GM21423 (cell line): ENCODE measurements around the gene KCNK7.

Experiments used
- ATAC-seq: cut with Tn5 transposase; IDR thresholded peaks from one replicate; pipeline ENCODE4 v1.9.1; 2021; ENCODE audit warnings: mild to moderate bottlenecking, moderate library complexity; ENCODE audit not compliant: unreplicated experiment

Gene KCNK7

DNA sequence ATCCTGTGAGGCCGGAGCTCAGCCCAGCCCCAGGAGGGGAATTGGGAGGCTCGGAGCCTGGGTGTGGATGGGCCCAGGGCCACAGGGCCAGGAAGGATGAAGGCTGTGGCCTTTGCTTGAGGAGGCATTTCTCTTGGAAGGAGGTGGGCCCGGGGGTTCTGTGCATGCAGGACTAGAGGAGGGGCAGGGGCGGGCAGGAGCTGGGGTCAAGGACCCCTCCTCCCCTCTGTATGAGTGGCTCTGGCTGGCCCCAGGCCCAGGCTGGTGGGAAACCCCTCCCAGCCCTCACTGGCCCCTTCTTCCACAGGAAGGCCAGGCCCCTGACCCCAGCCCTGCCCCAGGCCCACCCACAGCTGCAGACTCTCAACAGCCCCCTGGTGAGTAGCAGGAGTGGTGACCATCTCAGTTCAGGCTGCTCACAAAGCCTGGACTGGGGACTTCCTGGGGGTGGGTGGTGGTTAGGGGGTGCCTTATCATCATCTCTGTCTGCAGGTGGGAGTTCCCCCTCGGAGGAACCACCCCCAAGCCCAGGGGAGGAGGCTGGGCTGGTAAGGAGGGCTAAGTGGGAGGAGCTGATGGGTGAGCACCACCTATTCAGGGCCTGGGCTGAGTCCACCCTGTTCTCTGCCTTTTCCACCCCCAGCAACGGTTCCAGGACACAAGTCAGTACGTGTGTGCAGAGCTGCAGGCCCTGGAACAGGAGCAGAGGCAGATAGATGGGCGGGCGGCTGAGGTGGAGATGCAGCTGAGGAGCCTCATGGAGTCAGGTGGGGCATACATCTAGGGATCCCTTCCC lies 6.0 kb downstream of the KCNK7 start:
- ATAC-seq, result no peak

DNA sequence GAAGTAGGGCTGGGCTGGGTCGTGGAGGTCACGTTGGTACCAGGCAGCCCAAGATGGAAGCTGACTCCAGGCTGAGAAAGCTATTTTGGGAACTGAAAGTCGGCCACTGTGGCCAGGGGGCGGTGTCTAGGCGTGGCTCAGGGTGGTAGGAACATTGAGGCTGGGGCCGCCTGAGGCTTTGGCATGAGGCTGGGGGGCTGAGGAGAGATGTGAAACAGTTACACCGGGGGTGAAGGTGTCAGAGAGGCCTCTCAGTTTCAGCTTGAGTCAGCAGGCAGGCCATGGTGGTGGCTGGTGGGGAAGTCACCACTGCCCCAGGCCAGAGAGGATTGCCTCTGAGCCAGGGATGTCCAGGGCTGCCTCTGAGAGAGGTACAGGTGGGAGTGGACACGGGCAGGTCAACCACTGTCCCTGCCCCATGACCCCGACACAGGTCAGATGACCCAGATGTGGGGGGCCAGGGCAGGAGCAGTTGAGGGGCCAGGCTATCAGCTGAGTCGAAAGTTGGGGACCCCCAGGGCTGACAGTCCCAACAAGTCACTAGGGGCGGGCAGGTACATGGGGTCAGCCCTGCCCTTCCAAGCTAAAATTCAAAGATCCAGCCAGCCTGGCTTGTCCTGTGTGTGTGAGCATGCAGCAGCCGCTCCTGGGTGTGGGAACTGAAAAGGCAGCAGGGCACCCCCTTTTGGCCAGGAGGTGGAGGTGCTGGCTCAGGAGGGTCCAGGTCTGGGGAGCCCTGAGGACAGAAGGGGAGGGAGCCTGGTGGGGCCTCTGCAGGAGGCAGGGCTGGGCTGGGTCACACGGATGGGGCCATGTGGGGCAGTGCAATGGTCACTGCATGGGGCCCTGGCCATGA lies 7.2 kb downstream of the KCNK7 start:
- ATAC-seq, result peak; percentile 75

DNA sequence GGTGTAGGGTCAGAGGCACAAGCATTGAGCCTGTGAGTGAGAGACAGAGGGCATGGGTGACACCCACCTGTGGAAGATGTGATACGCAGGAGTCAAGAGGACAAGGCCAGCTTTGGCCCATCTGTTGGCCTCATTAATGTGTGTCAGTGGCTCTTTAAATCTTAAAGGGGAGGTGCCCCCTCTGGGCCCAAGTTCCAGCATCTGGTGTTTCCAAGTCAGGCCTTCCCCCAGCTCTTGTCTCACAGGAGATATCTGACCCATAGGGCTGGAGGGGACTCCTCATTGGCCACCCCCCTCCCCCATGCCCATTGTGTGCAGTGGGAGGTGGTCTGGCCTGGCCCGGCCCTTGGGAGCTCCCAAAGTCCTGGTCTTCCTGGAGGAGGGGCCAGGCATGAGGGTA lies 8.9 kb downstream of the KCNK7 start:
- no peak for ATAC-seq

DNA sequence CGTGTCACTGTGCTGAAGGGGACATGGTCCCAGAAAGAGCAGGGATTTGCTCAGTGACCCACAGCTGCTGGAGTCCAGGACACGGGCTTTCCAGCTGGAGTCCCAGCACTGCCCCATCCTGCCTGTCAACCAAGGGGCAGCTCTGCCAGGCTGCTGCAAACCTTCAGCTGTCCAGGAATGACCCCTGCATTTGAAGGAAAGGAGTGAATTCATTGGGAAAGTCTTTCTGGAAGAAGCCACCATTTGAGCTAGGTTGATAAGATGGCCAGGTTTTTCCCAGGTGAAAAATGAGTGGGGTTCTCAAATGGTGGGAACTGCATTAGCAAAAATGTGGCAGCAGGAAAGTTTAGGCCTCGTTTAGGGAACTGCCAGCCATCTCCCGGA lies 9.4 kb downstream of the KCNK7 start:
- ATAC-seq, result no peak

DNA sequence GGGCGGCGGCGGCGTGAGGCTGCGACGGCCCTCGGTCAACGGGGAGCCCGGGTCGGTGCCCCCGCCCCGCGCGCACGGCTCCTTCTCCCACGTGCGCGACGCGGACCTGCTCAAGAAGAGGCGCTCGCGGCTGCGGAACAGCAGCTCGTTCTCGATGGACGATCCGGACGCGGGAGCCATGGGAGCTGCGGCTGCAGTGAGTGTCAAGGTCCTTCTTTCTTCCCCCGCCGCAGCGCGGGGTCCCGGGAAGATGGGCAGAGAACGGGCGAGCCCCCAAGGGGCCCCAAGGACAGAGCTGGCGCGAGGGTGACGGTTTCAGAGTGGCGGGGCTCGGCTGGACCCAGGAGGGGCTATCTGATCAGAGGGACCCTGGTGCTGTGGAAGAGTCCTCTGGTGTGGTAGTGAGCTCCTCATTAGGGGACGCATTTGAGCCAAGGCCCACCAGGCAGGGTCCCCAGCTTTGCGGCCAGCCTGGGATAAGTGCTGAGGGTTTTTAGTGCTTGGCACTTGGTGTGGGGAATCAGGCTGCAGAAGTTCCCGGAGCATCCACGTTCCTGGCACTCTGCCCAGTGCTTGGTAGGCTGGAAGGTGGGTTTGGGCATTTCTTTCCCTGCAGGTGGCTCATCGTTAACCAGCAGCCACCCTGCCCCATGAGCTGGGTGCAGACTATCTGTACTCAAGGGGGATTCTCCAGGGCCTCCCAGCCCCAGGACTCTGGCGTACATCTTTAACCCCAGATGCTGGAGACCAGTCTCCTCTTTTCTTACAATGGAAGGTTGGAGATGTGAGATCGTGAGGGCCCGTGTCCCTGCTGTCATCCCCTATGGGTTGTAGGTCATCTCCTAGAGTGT lies 10.0 kb downstream of the KCNK7 start:
- ATAC-seq, result no peak

DNA sequence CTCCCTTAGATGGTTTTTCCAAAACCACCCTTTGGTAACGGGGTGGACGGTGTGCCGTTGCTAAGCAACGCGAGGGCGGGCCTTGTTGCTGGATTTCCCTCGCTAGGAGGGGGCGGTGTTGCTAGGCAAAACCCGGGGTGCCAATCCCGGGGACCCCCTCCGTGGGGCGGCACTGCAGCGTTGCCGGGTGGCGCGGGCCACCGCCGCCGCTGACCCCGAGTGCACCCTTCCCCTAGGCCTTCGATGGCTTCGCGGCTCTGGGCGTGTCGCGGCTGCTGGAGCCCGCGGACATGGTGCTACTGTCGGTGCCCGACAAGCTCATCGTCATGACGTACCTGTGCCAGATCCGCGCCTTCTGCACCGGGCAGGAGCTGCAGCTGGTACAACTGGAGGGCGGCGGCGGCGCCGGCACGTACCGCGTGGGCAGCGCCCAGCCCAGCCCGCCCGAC lies 10.9 kb downstream of the KCNK7 start:
- no peak for ATAC-seq

DNA sequence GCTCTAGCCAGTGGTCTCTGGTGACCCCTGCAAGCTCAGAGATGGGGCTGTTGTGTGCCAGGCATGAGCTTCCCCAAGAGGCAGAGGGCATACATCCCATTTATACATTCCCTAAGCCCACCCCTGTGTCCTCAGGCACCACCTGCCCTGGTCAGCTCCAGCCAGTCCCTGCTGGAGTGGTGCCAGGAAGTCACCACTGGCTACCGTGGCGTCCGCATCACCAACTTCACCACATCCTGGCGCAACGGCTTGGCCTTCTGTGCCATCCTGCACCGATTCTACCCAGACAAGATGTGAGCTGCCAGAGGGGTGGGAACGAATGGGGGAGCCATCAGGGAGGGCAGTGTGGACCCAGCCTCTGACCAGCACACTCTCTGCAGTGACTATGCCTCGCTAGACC lies 11.5 kb downstream of the KCNK7 start:
- no peak for ATAC-seq

DNA sequence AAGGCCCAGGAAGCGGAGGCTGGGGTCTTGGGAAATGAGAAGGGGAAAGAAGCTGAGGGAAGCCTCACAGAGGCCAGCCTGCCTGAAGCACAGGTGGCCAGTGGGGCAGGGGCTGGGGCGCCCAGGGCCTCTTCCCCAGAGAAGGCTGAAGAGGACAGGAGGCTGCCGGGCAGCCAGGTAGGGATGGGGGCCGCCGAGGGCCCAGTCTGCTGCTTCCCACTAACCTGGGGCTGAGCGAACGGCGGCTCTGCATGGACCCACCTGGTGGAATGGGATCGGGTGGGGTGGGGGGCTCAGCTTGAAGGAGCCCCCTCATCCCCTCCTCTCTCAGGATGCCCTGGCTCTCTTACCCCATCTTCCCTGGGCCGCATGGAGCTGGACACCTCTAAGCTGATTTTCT lies 12.0 kb downstream of the KCNK7 start:
- no peak for ATAC-seq

DNA sequence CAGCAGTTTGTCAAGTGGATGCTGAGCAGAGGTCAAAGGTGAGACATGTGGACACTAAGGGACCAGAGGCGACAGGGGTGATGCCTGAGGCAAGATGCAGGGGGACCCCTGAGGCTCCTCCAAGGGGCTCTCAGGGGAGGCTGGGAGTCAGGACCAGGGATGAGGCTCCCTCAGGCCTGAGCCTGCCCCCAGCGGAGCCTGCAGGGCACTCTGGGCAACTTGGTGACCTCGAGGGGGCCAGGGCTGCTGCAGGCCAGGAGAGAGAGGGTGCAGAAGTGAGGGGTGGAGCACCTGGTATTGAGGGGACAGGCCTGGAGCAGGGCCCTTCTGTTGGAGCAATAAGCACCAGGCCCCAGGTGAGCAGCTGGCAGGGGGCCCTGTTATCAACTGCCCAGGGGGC lies 13.7 kb downstream of the KCNK7 start:
- ATAC-seq, result no peak

DNA sequence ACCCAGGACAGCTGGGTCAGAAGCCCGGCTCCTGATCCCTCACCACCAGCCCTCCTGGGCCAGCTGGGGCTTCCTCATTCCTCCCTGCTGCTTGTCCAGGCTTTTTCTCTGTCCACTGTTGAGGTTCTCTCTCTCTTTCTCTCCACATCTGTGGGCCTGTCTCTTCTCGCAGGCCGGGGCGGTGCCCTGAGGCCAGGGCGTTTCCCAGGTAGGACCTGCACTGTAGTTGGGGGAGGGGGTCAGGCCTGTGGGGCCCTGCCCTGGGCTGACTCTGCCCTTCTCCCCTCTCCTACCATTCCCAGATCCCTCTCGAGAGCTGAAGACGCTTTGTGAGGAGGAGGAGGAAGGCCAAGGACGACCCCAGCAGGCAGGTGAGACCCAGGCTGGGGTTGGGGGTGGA lies 14.8 kb downstream of the KCNK7 start:
- no peak for ATAC-seq

DNA sequence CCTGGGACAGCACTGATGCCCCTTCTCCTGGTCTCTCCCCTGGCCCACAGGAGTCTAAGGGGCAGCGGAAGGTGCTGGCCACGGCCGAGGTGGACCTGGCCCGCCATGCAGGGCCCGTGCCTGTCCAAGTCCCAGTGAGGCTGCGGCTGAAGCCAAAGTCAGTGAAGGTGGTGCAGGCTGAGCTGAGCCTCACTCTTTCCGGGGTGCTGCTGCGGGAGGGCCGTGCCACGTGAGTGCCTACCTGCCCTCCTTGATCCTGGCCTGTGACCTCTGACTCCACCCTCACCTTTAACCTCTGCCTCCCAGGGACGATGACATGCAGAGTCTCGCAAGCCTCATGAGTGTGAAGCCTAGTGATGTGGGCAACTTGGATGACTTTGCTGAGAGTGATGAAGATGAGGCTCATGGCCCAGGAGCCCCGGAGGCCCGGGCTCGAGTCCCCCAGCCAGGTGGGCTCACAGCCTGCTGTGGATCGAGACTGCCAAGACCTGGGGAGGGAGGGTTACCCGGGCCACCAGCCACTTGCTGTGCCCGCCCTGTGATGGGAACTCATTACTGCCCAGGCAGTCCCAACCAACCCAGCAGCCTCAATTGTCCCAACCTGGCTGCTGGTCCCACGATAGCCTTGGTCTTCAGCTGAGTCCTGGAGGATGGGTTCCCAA lies 15.4 kb downstream of the KCNK7 start:
- ATAC-seq, result no peak

DNA sequence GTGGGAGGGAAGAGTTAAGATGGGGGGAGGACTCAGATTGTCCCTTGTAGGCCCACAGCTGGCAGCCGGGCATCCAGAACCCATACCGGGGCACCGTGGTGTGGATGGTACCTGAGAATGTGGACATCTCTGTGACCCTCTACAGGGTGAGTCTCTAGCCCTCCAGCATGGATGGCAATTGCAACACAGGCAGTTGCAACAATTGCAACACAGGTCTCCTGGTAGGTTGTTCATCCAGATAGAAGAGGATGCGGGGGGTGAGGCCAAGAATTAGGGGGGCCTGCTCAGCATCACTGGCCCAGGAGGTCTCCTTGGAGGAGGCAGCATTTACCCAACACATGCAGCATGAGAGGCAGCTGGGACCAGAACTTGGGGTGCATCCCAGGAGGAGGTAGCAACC lies 16.3 kb downstream of the KCNK7 start:
- no peak for ATAC-seq

DNA sequence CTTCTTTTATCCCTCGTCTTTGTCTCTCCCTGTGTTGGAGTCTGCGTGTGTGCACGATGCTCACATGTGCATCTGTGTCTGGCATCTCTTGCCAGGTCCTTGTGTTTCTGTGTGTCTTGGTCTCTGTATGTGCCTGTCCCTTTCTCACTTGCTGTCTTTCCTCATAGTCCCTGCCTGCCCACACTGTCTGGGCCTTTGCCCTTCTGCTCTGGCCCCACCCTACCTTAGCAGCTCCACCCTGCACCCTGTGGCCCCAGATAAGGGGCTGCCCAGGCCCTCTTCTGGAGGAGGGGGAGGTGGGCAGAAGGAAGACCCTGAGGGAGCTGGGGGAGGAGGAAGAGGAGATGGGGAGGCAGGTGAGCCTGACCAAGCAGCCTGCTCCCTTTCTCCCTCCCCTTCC lies 16.9 kb downstream of the KCNK7 start:
- ATAC-seq, result no peak

DNA sequence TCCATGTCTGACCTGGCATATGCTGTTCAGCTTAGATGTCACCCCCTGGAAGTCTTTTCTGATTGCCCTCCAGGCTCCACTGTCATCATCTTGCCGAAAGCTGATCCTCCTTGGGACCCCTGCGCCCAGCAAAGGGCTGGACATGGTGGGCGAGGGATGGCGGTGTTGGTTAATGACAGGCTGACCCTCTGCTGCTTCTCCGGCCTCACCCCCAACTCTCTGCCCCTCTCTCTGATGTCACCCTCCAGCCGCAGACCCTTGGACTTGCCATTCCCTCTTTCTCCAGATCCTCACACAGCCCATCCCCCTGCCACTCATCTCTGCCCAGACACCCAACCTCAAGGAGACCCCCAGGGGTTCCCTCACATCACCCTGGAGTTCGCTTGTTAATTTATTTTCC lies 17.5 kb downstream of the KCNK7 start:
- ATAC-seq, result no peak

DNA sequence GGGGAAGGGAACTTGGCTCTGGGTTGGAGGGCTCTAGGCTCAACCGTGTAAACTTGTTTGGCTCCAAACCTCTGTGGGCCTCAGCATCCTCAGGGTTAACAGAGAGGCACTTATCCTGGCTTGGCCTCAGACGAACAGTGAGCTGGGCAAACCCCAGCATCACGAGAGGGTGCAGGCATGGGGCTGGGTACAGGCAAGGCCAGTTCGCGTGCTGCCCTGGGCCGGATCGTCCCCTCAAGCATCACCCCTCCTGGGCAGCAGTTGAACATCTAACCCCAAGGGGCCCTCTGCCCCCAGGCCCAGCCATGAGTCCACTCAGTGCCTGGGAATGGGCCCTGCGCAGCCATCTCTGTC lies 17.9 kb downstream of the KCNK7 start:
- ATAC-seq, result no peak

DNA sequence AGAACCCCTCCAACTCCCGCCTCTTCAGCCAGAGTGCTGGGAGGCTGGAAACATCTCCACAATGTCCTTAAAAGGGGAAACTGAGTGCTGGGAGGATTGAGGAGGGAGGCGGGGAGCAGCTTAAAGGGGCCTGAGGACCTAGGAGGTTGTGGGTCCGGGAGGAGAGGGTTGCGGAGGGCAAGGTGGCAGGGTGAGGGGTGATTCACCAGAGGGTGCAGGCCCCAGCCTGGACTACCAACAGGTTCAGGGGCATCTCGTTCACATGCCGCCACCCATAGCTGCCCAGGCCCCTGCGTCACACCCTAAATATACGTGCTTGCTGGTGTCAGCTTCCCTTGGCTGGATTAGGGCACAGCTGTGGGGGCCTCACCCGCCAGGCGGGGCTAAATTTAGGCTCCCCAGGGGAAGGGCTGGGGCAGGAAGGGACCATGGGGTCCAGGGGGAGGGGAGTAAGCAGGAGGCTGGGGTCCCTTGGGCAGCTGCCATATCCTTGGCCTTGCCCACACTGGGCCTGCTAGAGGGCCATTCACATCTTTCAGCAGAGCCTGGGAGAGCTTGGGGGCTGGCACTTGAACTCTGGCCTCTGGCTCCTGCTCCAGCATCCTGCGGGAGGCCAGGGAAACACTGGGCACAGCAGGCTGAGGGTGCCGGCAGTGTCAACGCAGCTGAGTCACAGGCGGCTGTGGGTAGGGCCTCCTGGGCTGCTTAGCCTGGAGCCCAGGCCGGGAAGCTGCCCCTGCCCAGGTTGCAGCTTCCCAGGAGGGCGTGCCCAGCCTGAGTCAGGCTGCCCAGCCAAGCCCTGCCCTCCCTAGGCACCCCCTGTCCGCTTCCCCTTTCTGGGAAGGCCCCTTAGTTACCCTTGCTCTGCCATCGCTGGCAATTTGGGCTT lies 18.5 kb downstream of the KCNK7 start:
- no peak for ATAC-seq

DNA sequence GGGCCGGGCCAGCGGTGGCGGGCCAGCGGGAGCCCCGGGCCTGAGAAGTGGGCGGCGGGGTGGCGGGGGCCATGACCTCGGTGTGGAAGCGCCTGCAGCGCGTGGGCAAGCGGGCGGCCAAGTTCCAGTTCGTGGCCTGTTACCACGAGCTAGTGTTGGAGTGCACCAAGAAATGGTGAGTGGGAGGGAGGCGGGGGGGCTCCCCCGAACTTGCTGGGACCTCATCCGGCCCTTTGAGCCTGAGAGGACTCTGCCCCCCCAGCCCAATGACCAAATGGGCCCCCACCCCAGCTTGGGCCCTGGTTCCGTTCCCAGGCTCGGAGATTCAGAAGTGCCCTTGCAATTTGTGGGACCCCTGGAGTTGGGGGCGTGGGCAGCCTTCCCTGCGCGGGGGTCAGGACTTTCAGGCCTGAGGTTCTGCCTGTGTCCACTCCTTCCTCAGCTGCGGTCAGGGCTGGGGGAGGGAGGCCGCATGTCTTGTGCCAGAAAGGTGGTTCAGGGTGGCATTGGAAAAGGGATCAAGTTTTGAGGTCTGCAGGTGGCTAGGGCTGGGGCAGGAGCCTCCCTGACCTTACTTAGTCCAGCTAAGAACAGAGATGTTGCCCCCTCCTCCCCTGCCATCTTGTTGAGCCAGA lies 19.3 kb downstream of the KCNK7 start:
- no peak for ATAC-seq

DNA sequence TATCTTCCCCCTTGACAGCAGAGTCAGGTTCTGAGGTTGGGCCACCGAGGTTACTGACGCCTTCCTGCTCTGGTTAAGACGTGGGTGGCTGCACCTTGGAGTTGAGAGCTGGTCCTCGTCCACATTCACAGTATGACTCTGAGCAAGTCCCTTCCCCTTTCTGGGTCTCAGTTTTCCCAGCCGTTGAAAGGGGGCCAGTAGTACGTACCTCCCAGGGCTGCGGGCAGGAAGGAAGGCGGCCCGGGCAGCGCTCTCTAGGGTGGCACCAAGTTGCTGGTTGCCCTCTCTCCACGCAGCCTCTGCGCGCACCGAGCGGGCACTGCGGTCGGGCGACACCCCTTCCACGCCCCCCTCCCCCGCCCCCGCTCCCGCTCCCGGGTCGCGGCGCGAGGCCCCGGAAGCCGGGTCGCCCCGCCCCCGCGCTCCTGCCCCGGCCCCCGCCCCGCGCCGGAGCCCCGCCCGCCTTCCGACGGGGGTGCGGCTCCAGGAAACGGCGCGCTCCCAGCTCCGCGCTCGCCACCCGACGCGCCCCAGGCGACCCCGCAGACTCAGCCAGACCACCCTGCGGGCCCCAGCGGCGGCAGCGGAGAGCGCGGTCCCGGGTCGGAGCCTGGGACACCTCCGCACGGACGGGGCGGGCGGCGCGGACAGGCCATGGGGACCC lies 19.9 kb downstream of the KCNK7 start, which contains the start of gene EHBP1L1:
TSS of gene EHBP1L1 (plus strand) at position 486 of the 664 bp plus-strand sequence. CDS start 250 bp downstream, outside the sequence.
- ATAC-seq, result no peak
